OCI-LY7 (cell line): Measurements from ENCODE around the gene AK9. TPM values are rescaled to one million over a fixed set of nuclear protein-coding genes. Genes with fewer than 3 reads are reported as not detected.
A peak's percentile ranks its signal among the peaks of the same experiment; 100 is the strongest.
"Not testable (repeated sequence)": the region's sequence is repeated elsewhere in the genome, so short reads cannot be mapped to it uniquely, and the experiment has no call there.

ENCODE experiments used
- BruUV-seq: library from RNA; stranded (reverse); fragments of 400-500 nt; replicated peaks from 2 replicates; lab custom pipeline; 2021; lab: Mats Ljungman, UMichigan
- CTCF ChIA-PET: fragments of 300-600 bp; sonication (Branson Sonifier 250); formaldehyde crosslinking; loops from one replicate; lab custom pipeline; 2022; ENCODE audit warnings: antibody characterized with exemption; ENCODE audit not compliant: unreplicated experiment; lab: Charles Lee
- POLR2A ChIA-PET: fragments of 300-600 bp; sonication (Branson Sonifier 250); formaldehyde crosslinking; loops from one replicate; lab custom pipeline; 2022; ENCODE audit warnings: antibody characterized with exemption; lab: Charles Lee
- DNase-seq: peaks from one replicate; pipeline ENCODE4 v3.0.0-alpha.2; 2015; ENCODE audit warnings: low spot score
- H2AFZ ChIP-seq: fragments of 200-600 bp; sonication (generic), shearing (Covaris generic); 2 replicates; pipeline ENCODE4 v1.6.1; 2014; ENCODE audit warnings: mild to moderate bottlenecking, antibody characterized with exemption, low read length, moderate library complexity
- H3K27ac ChIP-seq: fragments of 200-600 bp; sonication (generic); 2 replicates; pipeline ENCODE4 v1.5.1; 2014; ENCODE audit warnings: mixed run types, low read depth, mild to moderate bottlenecking, moderate library complexity, low read length, inconsistent platforms; ENCODE audit not compliant: poor library complexity, severe bottlenecking
- H3K36me3 ChIP-seq: fragments of 200-600 bp; sonication (generic); 2 replicates; pipeline ENCODE4 v1.6.1; 2014; ENCODE audit warnings: mild to moderate bottlenecking, antibody characterized with exemption, low read length, moderate library complexity, mixed read lengths; ENCODE audit not compliant: insufficient read depth
- H3K4me1 ChIP-seq: fragments of 200-600 bp; sonication (generic); 2 replicates; pipeline ENCODE4 v1.5.1; 2014; ENCODE audit warnings: mild to moderate bottlenecking, low read length; ENCODE audit not compliant: insufficient read depth, poor library complexity, severe bottlenecking
- H3K4me2 ChIP-seq: fragments of 200-600 bp; sonication (generic); 2 replicates; pipeline ENCODE4 v1.6.1; 2014; ENCODE audit warnings: mild to moderate bottlenecking, low read length
- H3K4me3 ChIP-seq: fragments of 200-600 bp; sonication (generic); 2 replicates; pipeline ENCODE4 v1.5.1; 2014; ENCODE audit warnings: mild to moderate bottlenecking, low read depth, low read length; ENCODE audit not compliant: poor library complexity, severe bottlenecking
- H3K79me2 ChIP-seq: fragments of 200-600 bp; sonication (generic); 2 replicates; pipeline ENCODE4 v1.6.1; 2016; ENCODE audit warnings: low read depth, mild to moderate bottlenecking, low read length, moderate library complexity, mixed read lengths; ENCODE audit not compliant: insufficient read depth
- H3K9me2 ChIP-seq: fragments of 200-600 bp; sonication (generic); 2 replicates; pipeline ENCODE4 v1.6.1; 2016; ENCODE audit warnings: mild to moderate bottlenecking, low read length, mixed read lengths; ENCODE audit not compliant: insufficient read depth
- H3K9me3 ChIP-seq: fragments of 200-600 bp; sonication (generic); 2 replicates; pipeline ENCODE4 v1.6.1; 2014; ENCODE audit warnings: mild to moderate bottlenecking, mixed run types, low read length, mixed read lengths
- H4K20me1 ChIP-seq: fragments of 200-600 bp; sonication (generic); 2 replicates; pipeline ENCODE4 v1.6.1; 2014; ENCODE audit warnings: mild to moderate bottlenecking, antibody characterized with exemption, low read length, moderate library complexity, mixed read lengths; ENCODE audit not compliant: insufficient read depth
- CTCF ChIP-seq: fragments of 200-600 bp; sonication (generic); conservative IDR thresholded peaks from 2 replicates; pipeline ENCODE4 v1.5.1; 2014; ENCODE audit warnings: mild to moderate bottlenecking, antibody characterized with exemption, low read length, moderate library complexity, mixed read lengths
- EZH2phosphoT487 ChIP-seq: fragments of 200-600 bp; sonication (generic); IDR thresholded peaks from 2 replicates; pipeline ENCODE4 v1.6.1; 2018; ENCODE audit warnings: low read depth, borderline replicate concordance, mild to moderate bottlenecking, mixed run types, antibody characterized with exemption, low read length, moderate library complexity, mixed read lengths
- intact Hi-C: fragments of 100-400 bp; cut with micrococcal nuclease; formaldehyde crosslinking; loops from one replicate; pipeline ENCODE4 v1.10.0; 2022; ENCODE audit not compliant: unreplicated experiment
- total RNA-seq, 2 experiments: library from RNA; depleted of rRNA in 1 of 2; stranded (reverse); fragments of >200 nt in 1 of 2; shearing (Covaris generic) in 1 of 2; gene quantifications; 2 replicates each; pipeline ENCODE4 v1.2.3, GENCODE V29; 2014 to 2022

The AK9 gene
- total RNA-seq, 2 experiments from 2014 or later: 4.9 to 6.7 TPM

- Histone ChIP-seq H3K9me2 (no peaks in the 10 kb centered on the region), H3K9me3 (no peaks in the 10 kb centered on the region), H3K36me3 (peaks cover 76% of the 10 kb centered on the region), H3K27ac (no peak overlapping the region), H3K4me3 (no peak overlapping the region), H2AFZ (no peak overlapping the region), H3K4me2 (no peak overlapping the region), H3K4me1 (peaks cover 57% of the 10 kb centered on the region), H3K79me2 (peaks cover 52% of the 10 kb centered on the region), H4K20me1 (no peaks in the 10 kb centered on the region)
- DNase-seq: no peak
- POLR2A ChIA-PET: interaction anchor here (2.3 kb wide), 1 partner anchor 19 kb away, joined by 19 read pairs; no protein-coding TSS in a partner anchor
- BruUV-seq: no TSS peak
- CTCF ChIA-PET: no interaction called here
- intact Hi-C loops: no loop called here
- TF ChIP-seq EZH2phosphoT487 (no peak), CTCF (no peak)
Measured at GRCh38 chr6:109461733-109462526, 229.1 kb downstream of the AK9 start.

- Histone ChIP-seq H3K4me1 (peaks cover 64% of the 10 kb centered on the region), H3K36me3 (peaks cover 69% of the 10 kb centered on the region), H3K79me2 (peaks cover 59% of the 10 kb centered on the region)
- DNase-seq, H3K4me2 ChIP-seq, BruUV-seq, H3K9me3 ChIP-seq, H2AFZ ChIP-seq, H3K4me3 ChIP-seq, H4K20me1 ChIP-seq, intact Hi-C loops, H3K27ac ChIP-seq, CTCF ChIA-PET, H3K9me2 ChIP-seq: not testable (repeated sequence)
- POLR2A ChIA-PET: interaction anchor here (1.2 to 2.3 kb wide), 5 partner anchors 9 to 19 kb away, joined by 3 to 19 read pairs (median 5); no protein-coding TSS in a partner anchor
Measured at GRCh38 chr6:109461205-109461604, 229.8 kb downstream of the AK9 start.

- no TSS peak for BruUV-seq
- POLR2A ChIA-PET: interaction anchor here (0.6 to 2.3 kb wide), 13 partner anchors 10 to 1481 kb away, joined by 3 to 19 read pairs (median 4); partner anchors contain the start of genes PPIL6, SMPD2 and ZBTB24
- Histone ChIP-seq H3K4me3 (no peak overlapping the region), H3K4me1 (peaks cover 62% of the 10 kb centered on the region), H3K9me2 (no peaks in the 10 kb centered on the region), H2AFZ (no peak overlapping the region), H3K27ac (peak overlapping the region; percentile 73), H3K36me3 (peaks cover 60% of the 10 kb centered on the region), H3K79me2 (peaks cover 57% of the 10 kb centered on the region), H4K20me1 (no peaks in the 10 kb centered on the region), H3K4me2 (no peak overlapping the region), H3K9me3 (no peaks in the 10 kb centered on the region)
- TF ChIP-seq CTCF: no peak
- TF ChIP-seq EZH2phosphoT487: no peak
- intact Hi-C loops: no loop called here
- DNase-seq: no peak
- CTCF ChIA-PET: interaction anchor here (0.6 kb wide), 1 partner anchor 223 kb away, joined by 3 read pairs; no protein-coding TSS in a partner anchor
Measured at GRCh38 chr6:109460161-109460829, 230.7 kb downstream of the AK9 start.
